ENCODE measurements around the gene PROX1.

The PROX1 gene

DNA sequence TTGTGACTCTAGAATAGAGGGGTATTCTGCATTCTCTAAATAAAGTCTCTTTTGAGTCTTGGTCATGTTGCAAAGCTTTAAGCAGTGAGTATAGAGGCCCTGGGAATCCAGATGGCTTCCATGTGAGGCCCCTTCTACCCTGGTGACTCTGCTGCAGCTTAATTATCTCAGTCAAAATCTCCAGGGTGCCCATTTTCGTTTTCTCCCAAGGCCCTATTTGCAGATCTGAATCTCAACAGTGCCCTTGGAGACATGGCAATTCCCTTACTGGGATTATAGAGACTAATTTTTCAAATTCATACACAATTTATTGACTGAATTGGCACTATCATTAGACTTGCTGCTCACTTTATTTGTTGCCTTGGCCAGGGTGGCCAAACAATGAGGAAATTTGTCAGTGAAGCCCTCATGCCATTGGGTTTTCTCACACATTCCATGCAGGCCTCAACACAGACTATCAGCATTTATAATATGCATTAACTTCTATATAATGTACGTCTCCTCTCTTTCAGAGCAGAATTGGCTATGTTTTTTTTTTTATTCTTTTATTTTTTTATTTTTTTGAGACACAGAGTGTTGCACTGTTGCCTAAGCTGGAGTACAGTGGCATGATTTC is 35.1 kb downstream of the PROX1 start:
- DNase-seq (ENCODE audit: low read depth), result no peak

- DNase-seq (ENCODE audit: low read depth), result no peak
These were observed 39.2 kb downstream of the PROX1 start for GRCh38 chr1:214026985-214027384.

DNA sequence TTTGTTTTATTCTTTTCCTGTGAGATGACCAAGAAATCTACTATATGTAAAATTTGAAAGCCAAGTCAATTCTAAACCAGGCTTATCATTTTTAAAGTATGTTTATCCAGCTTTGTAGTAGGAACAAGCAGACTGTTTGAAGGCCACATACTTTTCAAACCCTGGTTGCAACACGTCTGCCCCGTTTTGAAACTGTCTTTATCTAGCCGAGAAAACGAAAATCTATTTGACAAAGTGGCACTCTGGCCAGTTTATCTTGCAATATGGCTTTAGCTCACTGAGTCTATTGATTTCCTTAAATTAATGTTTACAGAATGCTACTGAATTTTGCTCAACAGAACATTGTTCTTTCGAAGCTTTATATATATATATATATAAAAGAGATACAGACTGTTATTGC is 39.7 kb downstream of the PROX1 start:
- no peak for DNase-seq (ENCODE audit: low read depth)

DNA sequence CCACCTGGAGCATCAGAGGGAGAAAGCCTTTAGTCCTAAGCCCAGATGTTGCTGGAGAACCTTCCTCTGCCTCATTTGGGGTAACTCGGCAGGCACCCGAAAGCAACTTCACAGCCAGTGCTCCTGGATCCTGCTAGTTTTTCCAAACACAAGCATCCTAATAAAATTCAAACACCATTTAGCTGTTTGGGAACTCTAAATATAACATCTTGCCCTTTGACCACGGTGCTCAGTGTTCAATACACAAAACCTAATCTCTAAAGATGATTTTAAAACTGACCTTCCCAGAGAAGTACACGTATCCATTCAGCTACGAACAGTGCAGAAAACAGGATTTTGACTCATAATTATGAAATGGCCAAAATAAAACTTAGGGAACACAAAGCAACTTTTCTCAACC is 40.3 kb downstream of the PROX1 start:
- DNase-seq (ENCODE audit: low read depth), result no peak

DNA sequence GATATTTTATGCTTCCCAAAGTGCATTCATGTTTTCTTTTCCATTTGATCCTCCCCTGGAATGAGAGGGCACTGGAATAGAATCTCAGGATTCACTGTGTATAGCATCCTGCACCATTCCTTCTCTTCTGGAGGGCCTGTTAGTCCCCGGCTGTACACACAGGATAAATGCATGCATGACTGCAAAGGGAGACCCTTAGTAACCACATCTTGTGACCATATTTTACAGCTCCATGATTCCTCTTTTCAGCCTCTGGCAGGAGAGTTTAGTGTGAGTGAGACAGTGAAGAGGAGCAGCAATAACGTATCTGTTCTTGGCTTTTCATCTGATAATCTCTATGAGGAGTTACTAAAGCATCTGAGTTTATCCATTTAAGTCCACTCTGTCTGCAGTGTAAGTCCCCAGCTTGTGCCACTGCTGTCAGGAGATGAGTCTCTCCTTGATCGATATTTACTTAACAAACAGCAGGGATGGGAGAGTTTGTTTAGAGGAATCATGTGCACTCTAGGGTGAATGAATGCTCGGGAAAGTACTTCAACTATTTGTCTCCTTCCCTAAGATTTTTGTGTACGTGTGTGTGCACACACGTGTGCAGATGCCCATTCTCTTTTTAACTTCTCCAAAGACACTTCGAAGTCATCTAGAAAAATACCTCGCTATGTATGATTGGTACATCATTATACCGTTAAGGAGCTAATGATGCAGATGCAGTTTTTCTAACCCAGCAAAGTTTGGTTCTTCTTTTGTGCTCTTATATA is 41.1 kb downstream of the PROX1 start:
- DNase-seq (ENCODE audit: low read depth), result no peak

GRCh38 chr1:214029796-214030195 is 42.0 kb downstream of the PROX1 start:
- no peak for DNase-seq (ENCODE audit: low read depth)

DNA sequence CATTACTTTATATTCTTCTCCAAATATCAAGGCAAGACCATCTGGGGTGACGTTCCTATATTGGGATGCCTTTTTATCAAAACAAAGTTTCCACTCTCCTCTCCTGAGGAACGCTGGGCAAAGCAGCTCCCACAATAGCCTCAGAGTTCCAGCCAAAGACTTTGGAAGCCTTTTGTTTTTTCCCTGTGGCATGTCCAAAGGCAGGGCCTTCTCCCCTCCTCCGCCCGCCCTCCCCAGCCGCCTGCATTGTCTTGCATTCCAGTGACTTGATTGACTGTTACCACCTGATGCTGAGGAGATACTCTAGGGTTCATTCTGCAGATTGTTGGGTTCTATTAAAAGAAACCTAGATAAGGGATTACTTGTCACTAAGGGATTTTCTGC is 43.5 kb downstream of the PROX1 start:
- no peak for DNase-seq (ENCODE audit: low read depth)

- no peak for DNase-seq (ENCODE audit: low read depth)
These were observed 49.7 kb downstream of the PROX1 start for GRCh38 chr1:214037468-214037867.

GRCh38 chr1:214039394-214040018 is 51.7 kb downstream of the PROX1 start:
- no peak for DNase-seq (ENCODE audit: low read depth)

GRCh38 chr1:214043167-214043566 is 55.4 kb downstream of the PROX1 start:
- no peak for DNase-seq (ENCODE audit: low read depth)

GRCh38 chr1:214044438-214045214 is 56.9 kb downstream of the PROX1 start:
- DNase-seq (ENCODE audit: low read depth), result no peak

GRCh38 chr1:214050513-214051401 is 63.0 kb downstream of the PROX1 start:
- no peak for DNase-seq (ENCODE audit: low read depth)

DNA sequence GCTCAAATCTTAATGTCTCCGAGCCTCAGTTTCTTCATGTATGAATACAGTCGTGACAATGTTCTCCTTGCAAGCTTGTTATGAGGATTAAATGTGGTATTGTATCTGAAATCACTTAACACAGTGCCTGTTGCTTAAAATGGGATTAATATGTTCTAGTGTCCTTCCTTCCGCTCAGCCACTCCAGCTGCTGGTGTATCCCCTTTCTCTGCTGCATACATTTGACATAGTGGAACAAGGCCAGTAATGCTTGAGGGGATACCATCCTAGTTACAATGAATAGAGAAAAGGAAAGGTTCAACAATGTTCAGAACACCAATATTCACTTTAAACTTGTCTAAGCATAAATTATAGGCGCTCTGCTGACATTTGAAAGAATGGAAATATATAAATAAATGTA is 64.0 kb downstream of the PROX1 start:
- DNase-seq (ENCODE audit: low read depth), result no peak

GRCh38 chr1:214058076-214058475 is 70.3 kb downstream of the PROX1 start:
- DNase-seq (ENCODE audit: low read depth), result no peak

DNA sequence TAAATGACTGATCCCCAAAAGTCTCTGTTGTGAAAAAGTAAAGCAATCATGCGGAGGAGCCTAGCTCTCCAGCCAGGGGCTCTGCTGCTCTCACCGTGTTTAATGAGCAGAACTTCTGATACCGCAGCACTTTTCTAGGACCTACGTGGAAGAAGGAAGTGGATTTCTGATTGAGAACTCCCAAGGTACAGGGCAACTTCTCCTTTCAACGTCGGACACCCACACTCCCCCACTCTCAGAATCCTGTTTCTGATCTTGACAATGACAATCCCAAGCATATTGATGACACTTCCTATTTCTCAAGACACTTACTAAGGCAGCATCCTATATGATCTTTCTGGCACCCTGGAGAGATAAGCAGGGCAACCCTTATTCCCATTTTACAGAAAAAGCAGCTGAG is 78.4 kb downstream of the PROX1 start:
- no peak for DNase-seq (ENCODE audit: low read depth)

- no peak for DNase-seq (ENCODE audit: low read depth)
These were observed 79.2 kb downstream of the PROX1 start for GRCh38 chr1:214066936-214067335.

GRCh38 chr1:214067397-214067796 is 79.6 kb downstream of the PROX1 start:
- no peak for DNase-seq (ENCODE audit: low read depth)

DNA sequence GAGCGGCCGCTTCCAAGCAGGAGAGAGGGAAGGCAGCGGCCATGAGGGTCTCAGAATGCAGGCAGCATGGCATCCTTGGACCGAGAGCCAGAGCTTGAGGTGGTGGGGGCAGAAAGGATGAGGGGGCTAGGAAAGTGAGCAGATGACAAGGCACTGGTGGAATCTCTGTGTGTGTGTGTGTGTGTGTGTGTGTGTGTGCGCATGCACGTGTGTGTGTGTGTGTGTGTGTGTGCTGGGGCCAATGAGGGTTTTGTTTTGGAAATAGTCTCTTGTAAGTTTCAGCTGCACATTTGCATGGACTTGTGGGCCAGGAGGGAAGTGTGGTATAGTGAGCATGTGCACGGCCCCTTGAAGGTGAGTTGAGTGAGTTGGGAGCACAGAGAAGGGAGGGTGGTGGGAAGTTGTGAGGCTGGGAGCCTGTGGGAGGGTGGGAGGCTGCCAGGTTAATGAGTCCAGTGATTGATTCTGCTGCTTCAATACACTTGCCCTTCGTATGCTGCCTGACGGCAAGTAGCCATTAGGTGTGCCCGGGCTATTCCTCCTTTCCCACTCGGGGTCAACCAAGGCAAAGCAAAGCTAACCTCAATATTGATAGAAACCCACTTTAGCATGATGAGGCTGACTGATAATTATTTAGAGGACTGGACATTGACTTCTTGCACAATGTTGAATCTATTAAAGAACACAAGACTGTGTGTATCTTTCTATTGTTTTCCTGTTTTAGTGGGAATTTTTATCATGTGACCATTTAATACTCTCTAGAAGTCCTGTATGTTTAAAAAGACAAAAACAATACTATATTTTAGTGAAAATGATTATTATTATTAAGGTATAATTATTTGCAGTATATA is 80.3 kb downstream of the PROX1 start:
- no peak for DNase-seq (ENCODE audit: low read depth)

GRCh38 chr1:214068979-214069378 is 81.2 kb downstream of the PROX1 start:
- no peak for DNase-seq (ENCODE audit: low read depth)

GRCh38 chr1:214071469-214071868 is 83.7 kb downstream of the PROX1 start:
- DNase-seq (ENCODE audit: low read depth), result no peak
